Colonic mucosa (tissue), 4 donors: Measurements from ENCODE around the gene ARHGAP8. TPM values are rescaled to one million over a fixed set of nuclear protein-coding genes. Genes with fewer than 3 reads are reported as not detected.

ENCODE experiments used
- DNase-seq: peaks from one replicate; pipeline ENCODE4 v3.0.0-alpha.2; 2020
- H3K27ac ChIP-seq: fragments of 200-600 bp; one replicate; pipeline ENCODE4 v1.8.0; 2021
- H3K27me3 ChIP-seq: fragments of 200-600 bp; one replicate; pipeline ENCODE4 v1.8.0; 2021
- H3K36me3 ChIP-seq: fragments of 200-600 bp; one replicate; pipeline ENCODE4 v1.8.0; 2021
- H3K4me1 ChIP-seq: fragments of 200-600 bp; one replicate; pipeline ENCODE4 v1.8.0; 2021; ENCODE audit warnings: mild to moderate bottlenecking
- H3K4me3 ChIP-seq: fragments of 200-600 bp; one replicate; pipeline ENCODE4 v1.8.0; 2021
- H3K9ac ChIP-seq, 2 donors: one replicate each; pipeline ENCODE4 v1.7.0; 2013; ENCODE audit warnings: control low read depth in 2 of 2, low read depth in 2 of 2, low read length in 2 of 2
- H3K9me3 ChIP-seq: fragments of 200-600 bp; one replicate; pipeline ENCODE4 v1.8.0; 2021
- CTCF ChIP-seq: fragments of 200-600 bp; IDR thresholded peaks from one replicate; pipeline ENCODE4 v1.8.0; 2022; ENCODE audit warnings: antibody characterized with exemption, mild to moderate bottlenecking
- intact Hi-C: fragments of 100-400 bp; cut with DNase I; formaldehyde crosslinking; loops from one replicate; pipeline ENCODE4 v1.14.1; 2022
- total RNA-seq, 2 donors: library from RNA; stranded (reverse); fragmentation: NEBNext Ultra II Directional in 1 of 2; extraction: Animal tissue kit (Norgen Biotek cat#: 25700) in 1 of 2; gene quantifications; one replicate each; pipeline ENCODE4 v1.2.1, GENCODE V29; 2021
- donor health status: healthy.
- donor health status: DM: no; HTN: no; CAD: no.
- donor health status: DM: no; HTN: no; CAD: no.

ARHGAP8 gene
- total RNA-seq, 2 donors from 2014 or later: 38.4 to 69.9 TPM

GRCh38 chr22:44888491-44889254 is 136.3 kb downstream of the ARHGAP8 start:
- H3K36me3 ChIP-seq: no peaks in the 10 kb centered on the region
- no peaks in the 10 kb centered on the region for H3K27me3 ChIP-seq
- no peaks in the 10 kb centered on the region for H3K9me3 ChIP-seq
- H3K4me3 ChIP-seq: no peak overlapping the region
- intact Hi-C loops: no loop called here
- no peak overlapping the region for H3K27ac ChIP-seq
- H3K9ac ChIP-seq: no peak overlapping the region
- no peaks in the 10 kb centered on the region for H3K4me1 ChIP-seq
- DNase-seq: no peak
- no peak for TF ChIP-seq CTCF

GRCh38 chr22:44889255-44889878 is 137.0 kb downstream of the ARHGAP8 start:
- no peak for TF ChIP-seq CTCF
- Histone ChIP-seq H3K4me3 (no peak overlapping the region), H3K27me3 (no peaks in the 10 kb centered on the region), H3K9ac (no peak overlapping the region), H3K27ac (no peak overlapping the region), H3K36me3 (no peaks in the 10 kb centered on the region), H3K4me1 (no peaks in the 10 kb centered on the region), H3K9me3 (no peaks in the 10 kb centered on the region)
- DNase-seq: no peak
- intact Hi-C loops: no loop called here

DNA sequence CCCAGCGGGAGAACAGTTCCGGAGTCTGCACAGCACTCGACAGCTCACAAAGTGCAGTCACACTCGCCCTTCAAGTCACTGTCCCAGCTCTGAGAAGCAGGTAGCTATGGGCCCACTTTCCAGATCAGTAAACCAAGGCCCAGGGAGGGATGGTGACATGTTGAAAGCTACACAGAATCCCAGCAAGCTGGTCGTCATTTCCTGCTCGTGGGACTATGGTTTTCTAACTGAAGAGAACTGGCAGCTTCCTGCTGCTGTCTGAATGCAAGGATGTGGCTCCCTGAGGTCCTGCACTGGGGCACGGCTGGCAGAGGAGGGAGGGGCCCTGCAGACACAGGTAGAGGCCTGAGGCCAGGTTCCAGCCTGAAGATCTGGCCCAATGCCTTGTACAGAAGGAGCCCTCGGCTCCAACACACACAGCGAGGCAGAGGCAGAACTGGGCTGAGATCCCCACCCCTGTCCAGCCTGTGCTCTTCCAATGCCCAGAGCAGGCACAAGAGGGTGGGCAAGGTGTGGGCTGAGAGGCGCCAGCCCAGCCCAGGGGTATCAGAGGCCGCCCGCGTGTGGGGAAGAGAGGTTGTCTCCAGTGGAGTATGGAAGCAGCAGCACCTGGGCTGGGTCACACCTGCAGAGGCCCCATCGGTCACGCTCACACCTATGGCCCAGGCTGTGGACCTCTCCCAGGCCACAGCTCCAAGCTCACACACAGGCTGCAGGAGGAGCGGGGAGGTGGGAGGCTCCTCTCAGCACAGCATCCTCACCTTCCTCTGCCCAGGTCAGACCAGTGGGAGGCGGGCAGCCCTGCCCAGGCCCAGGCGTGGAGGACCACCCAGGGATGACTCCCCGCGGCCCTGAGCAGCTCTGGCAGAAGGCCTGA is 138.3 kb downstream of the ARHGAP8 start:
- no peak for DNase-seq
- H3K27ac ChIP-seq: no peak overlapping the region
- TF ChIP-seq CTCF: no peak
- H3K9me3 ChIP-seq: no peaks in the 10 kb centered on the region
- H3K4me1 ChIP-seq: no peaks in the 10 kb centered on the region
- intact Hi-C loops: no loop called here
- no peak overlapping the region for H3K4me3 ChIP-seq
- H3K27me3 ChIP-seq: no peaks in the 10 kb centered on the region
- H3K36me3 ChIP-seq: no peaks in the 10 kb centered on the region
- no peak overlapping the region for H3K9ac ChIP-seq

DNA sequence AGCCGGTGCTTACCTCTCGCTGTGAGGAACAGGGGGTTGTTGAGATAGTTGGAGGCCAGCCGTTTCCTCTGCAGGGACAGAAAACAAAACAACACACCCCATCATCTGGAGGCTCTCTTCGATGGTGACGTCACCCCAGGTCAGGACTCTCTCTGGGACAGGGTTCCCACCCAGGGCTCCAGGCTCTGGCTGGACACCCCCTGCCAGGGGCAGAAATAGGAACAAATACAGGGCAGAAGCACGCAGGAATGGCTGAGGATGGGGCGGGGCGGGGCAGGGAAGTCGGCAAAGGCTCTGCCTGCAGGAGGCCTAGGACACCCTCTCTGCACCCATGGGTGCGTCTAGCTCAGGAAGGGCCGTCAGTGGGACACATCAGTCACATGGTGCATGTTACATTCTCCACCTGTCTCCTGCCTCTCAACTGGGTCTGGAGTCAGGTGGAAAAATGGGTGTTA is 138.9 kb downstream of the ARHGAP8 start:
- Histone ChIP-seq H3K4me1 (no peaks in the 10 kb centered on the region), H3K36me3 (no peaks in the 10 kb centered on the region), H3K9ac (no peak overlapping the region), H3K27me3 (no peaks in the 10 kb centered on the region), H3K27ac (no peak overlapping the region), H3K4me3 (no peak overlapping the region), H3K9me3 (no peaks in the 10 kb centered on the region)
- intact Hi-C loops: no loop called here
- TF ChIP-seq CTCF: no peak
- no peak for DNase-seq

- Histone ChIP-seq H3K4me3 (no peak overlapping the region), H3K9ac (no peak overlapping the region), H3K27me3 (no peaks in the 10 kb centered on the region), H3K27ac (no peak overlapping the region), H3K36me3 (no peaks in the 10 kb centered on the region), H3K4me1 (no peaks in the 10 kb centered on the region), H3K9me3 (no peaks in the 10 kb centered on the region)
- TF ChIP-seq CTCF: no peak
- no peak for DNase-seq
- intact Hi-C loops: no loop called here
Measured at GRCh38 chr22:44891791-44892190, 139.4 kb downstream of the ARHGAP8 start.
